Stimulated activated CD8-positive, alpha-beta memory T cell treated with anti-CD3 and anti-CD28 coated beads, Interleukin-4, amount 100 ng/mL, for 48 hours (primary cell): ENCODE results near the gene ABHD12B.
"Not testable (repeated sequence)": the region's sequence is repeated elsewhere in the genome, so short reads cannot be mapped to it uniquely, and the experiment has no call there.

ENCODE experiments used
- DNase-seq: peaks from one replicate; pipeline ENCODE4 v3.0.0-alpha.2; 2020

Gene ABHD12B

GRCh38 chr14:50936882-50937281 lies 65.0 kb downstream of the ABHD12B start:
- no peak for DNase-seq

- DNase-seq: no peak
Measured at GRCh38 chr14:50937325-50937724, 65.5 kb downstream of the ABHD12B start.

- DNase-seq: no peak
Measured at GRCh38 chr14:50937800-50938199, 65.9 kb downstream of the ABHD12B start.

GRCh38 chr14:50941151-50941550 lies 69.3 kb downstream of the ABHD12B start:
- no peak for DNase-seq

GRCh38 chr14:50941638-50942037 lies 69.8 kb downstream of the ABHD12B start:
- DNase-seq: not testable (repeated sequence)

GRCh38 chr14:50943261-50943942 lies 71.5 kb downstream of the ABHD12B start:
- DNase-seq: no peak

GRCh38 chr14:50943943-50944646 lies 72.2 kb downstream of the ABHD12B start, which contains the start of gene PYGL:
Gene PYGL, minus strand, starts transcription at chr14:50944483. Its CDS starts 80 bp downstream, at chr14:50944403.
- peak; percentile 50 for DNase-seq

GRCh38 chr14:50944647-50945413 lies 73.0 kb downstream of the ABHD12B start:
- peak; percentile 29 for DNase-seq

GRCh38 chr14:50946234-50946935 lies 74.5 kb downstream of the ABHD12B start:
- no peak for DNase-seq

- no peak for DNase-seq
Measured at GRCh38 chr14:50947446-50947845, 75.6 kb downstream of the ABHD12B start.

- DNase-seq: no peak
Measured at GRCh38 chr14:50948205-50948604, 76.4 kb downstream of the ABHD12B start.

GRCh38 chr14:50951032-50951431 lies 79.2 kb downstream of the ABHD12B start:
- DNase-seq: no peak

- DNase-seq: no peak
Measured at GRCh38 chr14:50953502-50953901, 81.6 kb downstream of the ABHD12B start.
